ENCODE data around the gene UBP1. TPM values are rescaled to one million over a fixed set of nuclear protein-coding genes. Genes with fewer than 3 reads are reported as not detected.

The UBP1 gene
- total and polyA plus RNA-seq, 9 of the 15 experiments (the other 6 are each of a cell fraction or from before 2014, with no cell fraction given): 13.6 to 143 (median 79.6) TPM

DNA sequence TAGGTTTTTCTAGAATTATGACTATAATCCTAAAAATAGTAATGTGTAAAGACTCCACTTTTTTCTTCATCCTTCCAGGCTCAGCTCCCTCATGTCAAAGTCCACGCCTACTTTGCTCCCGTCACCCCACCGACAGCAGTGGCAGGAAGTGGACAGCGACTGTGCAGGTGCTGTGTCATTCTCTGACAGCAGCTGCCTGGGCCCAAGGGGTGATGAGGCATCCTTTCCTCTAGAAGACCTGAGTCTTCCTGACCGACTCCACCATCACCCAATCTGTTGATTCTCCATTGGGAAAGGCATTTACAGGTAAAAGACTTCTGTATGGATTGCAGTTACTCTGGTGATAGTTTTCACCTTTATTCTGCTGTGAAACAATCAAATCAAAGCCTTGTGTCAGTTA is 54.8 kb downstream of the UBP1 start (continued):
- TF ChIP-seq PRDM10 (IDR thresholded peaks at IDR 0.05; ENCODE audit: partially characterized antibody): no peak
- no peak for TF ChIP-seq MEF2D (tag; conservative IDR thresholded peaks at IDR 0.05; ENCODE audit: low read depth)
- TF ChIP-seq SMAD3 (CRISPR knock-in tag; conservative IDR thresholded peaks at IDR 0.05): no peak
- no peak for TF ChIP-seq ZZZ3 (IDR thresholded peaks at IDR 0.05)
- TF ChIP-seq, protein P1, sequence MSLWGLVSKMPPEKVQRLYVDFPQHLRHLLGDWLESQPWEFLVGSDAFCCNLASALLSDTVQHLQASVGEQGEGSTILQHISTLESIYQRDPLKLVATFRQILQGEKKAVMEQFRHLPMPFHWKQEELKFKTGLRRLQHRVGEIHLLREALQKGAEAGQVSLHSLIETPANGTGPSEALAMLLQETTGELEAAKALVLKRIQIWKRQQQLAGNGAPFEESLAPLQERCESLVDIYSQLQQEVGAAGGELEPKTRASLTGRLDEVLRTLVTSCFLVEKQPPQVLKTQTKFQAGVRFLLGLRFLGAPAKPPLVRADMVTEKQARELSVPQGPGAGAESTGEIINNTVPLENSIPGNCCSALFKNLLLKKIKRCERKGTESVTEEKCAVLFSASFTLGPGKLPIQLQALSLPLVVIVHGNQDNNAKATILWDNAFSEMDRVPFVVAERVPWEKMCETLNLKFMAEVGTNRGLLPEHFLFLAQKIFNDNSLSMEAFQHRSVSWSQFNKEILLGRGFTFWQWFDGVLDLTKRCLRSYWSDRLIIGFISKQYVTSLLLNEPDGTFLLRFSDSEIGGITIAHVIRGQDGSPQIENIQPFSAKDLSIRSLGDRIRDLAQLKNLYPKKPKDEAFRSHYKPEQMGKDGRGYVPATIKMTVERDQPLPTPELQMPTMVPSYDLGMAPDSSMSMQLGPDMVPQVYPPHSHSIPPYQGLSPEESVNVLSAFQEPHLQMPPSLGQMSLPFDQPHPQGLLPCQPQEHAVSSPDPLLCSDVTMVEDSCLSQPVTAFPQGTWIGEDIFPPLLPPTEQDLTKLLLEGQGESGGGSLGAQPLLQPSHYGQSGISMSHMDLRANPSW (CRISPR knock-in tag; IDR thresholded peaks at IDR 0.05): no peak
- TF ChIP-seq, protein P2, sequence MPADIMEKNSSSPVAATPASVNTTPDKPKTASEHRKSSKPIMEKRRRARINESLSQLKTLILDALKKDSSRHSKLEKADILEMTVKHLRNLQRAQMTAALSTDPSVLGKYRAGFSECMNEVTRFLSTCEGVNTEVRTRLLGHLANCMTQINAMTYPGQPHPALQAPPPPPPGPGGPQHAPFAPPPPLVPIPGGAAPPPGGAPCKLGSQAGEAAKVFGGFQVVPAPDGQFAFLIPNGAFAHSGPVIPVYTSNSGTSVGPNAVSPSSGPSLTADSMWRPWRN (IDR thresholded peaks at IDR 0.05; ENCODE audit: low read depth): no peak
- TF ChIP-seq ZSCAN29 (IDR thresholded peaks at IDR 0.05): no peak
- no peak for TF ChIP-seq BRF1 (IDR thresholded peaks at IDR 0.05; ENCODE audit: borderline replicate concordance, extremely low read depth, insufficient read length)
- TF ChIP-seq, protein P3, sequence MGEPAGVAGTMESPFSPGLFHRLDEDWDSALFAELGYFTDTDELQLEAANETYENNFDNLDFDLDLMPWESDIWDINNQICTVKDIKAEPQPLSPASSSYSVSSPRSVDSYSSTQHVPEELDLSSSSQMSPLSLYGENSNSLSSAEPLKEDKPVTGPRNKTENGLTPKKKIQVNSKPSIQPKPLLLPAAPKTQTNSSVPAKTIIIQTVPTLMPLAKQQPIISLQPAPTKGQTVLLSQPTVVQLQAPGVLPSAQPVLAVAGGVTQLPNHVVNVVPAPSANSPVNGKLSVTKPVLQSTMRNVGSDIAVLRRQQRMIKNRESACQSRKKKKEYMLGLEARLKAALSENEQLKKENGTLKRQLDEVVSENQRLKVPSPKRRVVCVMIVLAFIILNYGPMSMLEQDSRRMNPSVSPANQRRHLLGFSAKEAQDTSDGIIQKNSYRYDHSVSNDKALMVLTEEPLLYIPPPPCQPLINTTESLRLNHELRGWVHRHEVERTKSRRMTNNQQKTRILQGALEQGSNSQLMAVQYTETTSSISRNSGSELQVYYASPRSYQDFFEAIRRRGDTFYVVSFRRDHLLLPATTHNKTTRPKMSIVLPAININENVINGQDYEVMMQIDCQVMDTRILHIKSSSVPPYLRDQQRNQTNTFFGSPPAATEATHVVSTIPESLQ (CRISPR knock-in tag; IDR thresholded peaks at IDR 0.05): no peak
- no peak for TF ChIP-seq MBD2 (IDR thresholded peaks at IDR 0.05; ENCODE audit: borderline replicate concordance, low read depth)
- no peak for TF ChIP-seq MCM2 (IDR thresholded peaks at IDR 0.05; ENCODE audit: low read depth)
- no peak for TF ChIP-seq ZBTB5 (IDR thresholded peaks at IDR 0.05)
- no peak for TF ChIP-seq ZNF668 (CRISPR knock-in tag; IDR thresholded peaks at IDR 0.05)
- no peak for TF ChIP-seq ZBTB1 (CRISPR knock-in tag; IDR thresholded peaks at IDR 0.05; ENCODE audit: borderline replicate concordance, low read depth)
- no peak for TF ChIP-seq TCF7L2 (IDR thresholded peaks at IDR 0.05; ENCODE audit: low read depth, low read length)
- TF ChIP-seq, protein P4, sequence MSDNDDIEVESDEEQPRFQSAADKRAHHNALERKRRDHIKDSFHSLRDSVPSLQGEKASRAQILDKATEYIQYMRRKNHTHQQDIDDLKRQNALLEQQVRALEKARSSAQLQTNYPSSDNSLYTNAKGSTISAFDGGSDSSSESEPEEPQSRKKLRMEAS (CRISPR knock-in tag; IDR thresholded peaks at IDR 0.05): no peak
- peak; percentile 50 to 66 for TF ChIP-seq NRF1 (conservative IDR thresholded peaks at IDR 0.05 in 1 of 2, IDR thresholded peaks at IDR 0.05 in 1 of 2)
- TF ChIP-seq PHF8 (IDR thresholded peaks at IDR 0.05; ENCODE audit: borderline replicate concordance, low read length): no peak
